GM21825 (cell line): ENCODE results near the gene TREH.

ENCODE experiments used
- ATAC-seq: cut with Tn5 transposase; IDR thresholded peaks from one replicate; pipeline ENCODE4 v1.9.1; 2021; ENCODE audit warnings: mild to moderate bottlenecking, moderate library complexity; ENCODE audit not compliant: unreplicated experiment

Gene TREH

GRCh38 chr11:118652681-118653181 is 26.7 kb downstream of the TREH start:
- no peak for ATAC-seq

- no peak for ATAC-seq
Measured at GRCh38 chr11:118651820-118652219, 27.6 kb downstream of the TREH start.

- no peak for ATAC-seq
Measured at GRCh38 chr11:118650366-118650765, 29.1 kb downstream of the TREH start.

- ATAC-seq: no peak
Measured at GRCh38 chr11:118649941-118650340, 29.5 kb downstream of the TREH start.

GRCh38 chr11:118648291-118648690 is 31.2 kb downstream of the TREH start:
- ATAC-seq: no peak

- ATAC-seq: no peak
Measured at GRCh38 chr11:118646393-118646792, 33.1 kb downstream of the TREH start.

- ATAC-seq: no peak
Measured at GRCh38 chr11:118645066-118645715, 34.3 kb downstream of the TREH start.

- ATAC-seq: no peak
Measured at GRCh38 chr11:118644496-118644895, 35.0 kb downstream of the TREH start.

- ATAC-seq: no peak
Measured at GRCh38 chr11:118643995-118644345, 35.5 kb downstream of the TREH start.

GRCh38 chr11:118643142-118643994 is 36.1 kb downstream of the TREH start:
- ATAC-seq: no peak

- ATAC-seq: no peak
Measured at GRCh38 chr11:118641397-118642019, 37.9 kb downstream of the TREH start.

- no peak for ATAC-seq
Measured at GRCh38 chr11:118640332-118641154, 38.9 kb downstream of the TREH start.

GRCh38 chr11:118639899-118640298 is 39.6 kb downstream of the TREH start:
- no peak for ATAC-seq

GRCh38 chr11:118638726-118639125 is 40.7 kb downstream of the TREH start:
- no peak for ATAC-seq

GRCh38 chr11:118636569-118637290 is 42.7 kb downstream of the TREH start:
- no peak for ATAC-seq

GRCh38 chr11:118635642-118636041 is 43.8 kb downstream of the TREH start:
- ATAC-seq: no peak

GRCh38 chr11:118635237-118635591 is 44.2 kb downstream of the TREH start:
- no peak for ATAC-seq

GRCh38 chr11:118634431-118635236 is 44.8 kb downstream of the TREH start:
- no peak for ATAC-seq

- no peak for ATAC-seq
Measured at GRCh38 chr11:118633979-118634378, 45.5 kb downstream of the TREH start.

GRCh38 chr11:118633319-118633690 is 46.1 kb downstream of the TREH start:
- ATAC-seq: no peak
